Activated T-cell treated with anti-CD3 and anti-CD28 coated beads, Interleukin-2, amount 50 U/mL, for 72 hours (primary cell): Measurements from ENCODE around the gene DBI. TPM values are rescaled to one million over a fixed set of nuclear protein-coding genes. Genes with fewer than 3 reads are reported as not detected.
"Not testable (repeated sequence)": the region's sequence is repeated elsewhere in the genome, so short reads cannot be mapped to it uniquely, and the experiment has no call there.

ENCODE experiments used
- ATAC-seq, 2 donors: fragments of 150-1000 bp; cut with Tn5 transposase; replicated peaks in 1 of 2; 2 replicates each; pipeline ENCODE4 v1.10.0; 2021; ENCODE audit warnings: moderate library complexity in 2 of 2, mild to moderate bottlenecking in 1 of 2
- DNase-seq, 2 donors: peaks; one replicate each; pipeline ENCODE4 v3.0.0; 2021 to 2022; ENCODE audit warnings: mixed read lengths in 1 of 2
- H3K27ac Mint-ChIP-seq: one replicate; pipeline ENCODE4 v1.8.0; 2022; ENCODE audit warnings: mild to moderate bottlenecking, moderate library complexity, mixed read lengths
- H3K27me3 Mint-ChIP-seq: one replicate; pipeline ENCODE4 v1.8.0; 2022; ENCODE audit warnings: low read depth, mixed read lengths
- H3K36me3 Mint-ChIP-seq, 2 donors: one replicate each; pipeline ENCODE4 v1.8.0; 2022; ENCODE audit warnings: mixed read lengths in 2 of 2, mild to moderate bottlenecking in 1 of 2; ENCODE audit not compliant: insufficient read depth in 2 of 2
- H3K4me1 Mint-ChIP-seq: one replicate; pipeline ENCODE4 v1.8.0; 2022; ENCODE audit warnings: low read depth, mixed read lengths
- H3K4me3 Mint-ChIP-seq, 2 donors: one replicate each; pipeline ENCODE4 v1.8.0; 2022; ENCODE audit warnings: mild to moderate bottlenecking in 2 of 2, mixed read lengths in 2 of 2, moderate library complexity in 2 of 2
- H3K9me3 Mint-ChIP-seq, 2 donors: one replicate each; pipeline ENCODE4 v1.8.0; 2022; ENCODE audit warnings: mixed read lengths in 2 of 2
- total RNA-seq, 2 donors: library from RNA; stranded (reverse); gene quantifications; one replicate each; pipeline ENCODE4 v1.2.3, GENCODE V29; 2022

Gene DBI
- total RNA-seq, 2 donors from 2014 or later, result 58.7 to 80.6 TPM

GRCh38 chr2:119389615-119390306, 23.0 kb downstream of the DBI start:
- H3K36me3 Mint-ChIP-seq, result no peaks in the 10 kb centered on the region
- DNase-seq (no peak), ATAC-seq (no peak)
- H3K4me1 Mint-ChIP-seq, result peaks cover 17% of the 10 kb centered on the region
- no peak overlapping the region for H3K27ac Mint-ChIP-seq
- H3K4me3 Mint-ChIP-seq, result no peak overlapping the region
- H3K9me3 Mint-ChIP-seq, result no peaks in the 10 kb centered on the region
- H3K27me3 Mint-ChIP-seq, result peaks cover 7% of the 10 kb centered on the region

GRCh38 chr2:119393971-119394748, 27.4 kb downstream of the DBI start:
- DNase-seq (no peak), ATAC-seq (no peak)
- no peak overlapping the region for H3K4me3 Mint-ChIP-seq
- no peaks in the 10 kb centered on the region for H3K9me3 Mint-ChIP-seq
- peaks cover 5% of the 10 kb centered on the region for H3K4me1 Mint-ChIP-seq
- no peaks in the 10 kb centered on the region for H3K36me3 Mint-ChIP-seq
- no peaks in the 10 kb centered on the region for H3K27me3 Mint-ChIP-seq
- no peak overlapping the region for H3K27ac Mint-ChIP-seq

GRCh38 chr2:119397196-119397595, 30.4 kb downstream of the DBI start:
- no peak for ATAC-seq

GRCh38 chr2:119402106-119402505, 35.3 kb downstream of the DBI start:
- H3K4me1 Mint-ChIP-seq, result no peaks in the 10 kb centered on the region
- no peak overlapping the region for H3K4me3 Mint-ChIP-seq
- no peaks in the 10 kb centered on the region for H3K27me3 Mint-ChIP-seq
- H3K36me3 Mint-ChIP-seq, result no peaks in the 10 kb centered on the region
- H3K9me3 Mint-ChIP-seq, result no peaks in the 10 kb centered on the region
- DNase-seq, result no peak
- peak; percentile 37 to 65 for ATAC-seq
- no peak overlapping the region for H3K27ac Mint-ChIP-seq

More at GRCh38 chr2:119397196-119397595, 30.4 kb downstream of the DBI start:
- DNase-seq, result no peak
- Mint-ChIP-seq H3K27me3 (no peaks in the 10 kb centered on the region), H3K4me1 (no peaks in the 10 kb centered on the region), H3K27ac (no peak overlapping the region), H3K9me3 (no peaks in the 10 kb centered on the region), H3K36me3 (no peaks in the 10 kb centered on the region), H3K4me3 (no peak overlapping the region)

- Mint-ChIP-seq H3K4me1 (no peaks in the 10 kb centered on the region), H3K27me3 (no peaks in the 10 kb centered on the region), H3K9me3 (no peaks in the 10 kb centered on the region), H3K36me3 (no peaks in the 10 kb centered on the region), H3K27ac (no peak overlapping the region), H3K4me3 (no peak overlapping the region)
- ATAC-seq (peak in 1 of 2 donors; percentile 25), DNase-seq (no peak)
Observed at GRCh38 chr2:119402645-119403560, 36.1 kb downstream of the DBI start.

- H3K36me3 Mint-ChIP-seq, H3K27me3 Mint-ChIP-seq, H3K27ac Mint-ChIP-seq, ATAC-seq, H3K4me1 Mint-ChIP-seq, DNase-seq, H3K4me3 Mint-ChIP-seq, H3K9me3 Mint-ChIP-seq: not testable (repeated sequence)
Observed at GRCh38 chr2:119403618-119404017, 36.8 kb downstream of the DBI start.

GRCh38 chr2:119405151-119405550, 38.4 kb downstream of the DBI start:
- H3K4me3 Mint-ChIP-seq, result no peak overlapping the region
- H3K9me3 Mint-ChIP-seq, result no peaks in the 10 kb centered on the region
- ATAC-seq (no peak), DNase-seq (no peak)
- no peaks in the 10 kb centered on the region for H3K4me1 Mint-ChIP-seq
- H3K27me3 Mint-ChIP-seq, result no peaks in the 10 kb centered on the region
- no peaks in the 10 kb centered on the region for H3K36me3 Mint-ChIP-seq
- no peak overlapping the region for H3K27ac Mint-ChIP-seq

- no peaks in the 10 kb centered on the region for H3K27me3 Mint-ChIP-seq
- no peak overlapping the region for H3K27ac Mint-ChIP-seq
- ATAC-seq (peak in 1 of 2 donors; percentile 51), DNase-seq (peak; percentile 24 to 44)
- H3K4me3 Mint-ChIP-seq, result no peak overlapping the region
- H3K36me3 Mint-ChIP-seq, result no peaks in the 10 kb centered on the region
- H3K9me3 Mint-ChIP-seq, result no peaks in the 10 kb centered on the region
- no peaks in the 10 kb centered on the region for H3K4me1 Mint-ChIP-seq
Observed at GRCh38 chr2:119407430-119408220, 40.8 kb downstream of the DBI start.

GRCh38 chr2:119408221-119408619, 41.4 kb downstream of the DBI start:
- DNase-seq (no peak), ATAC-seq (no peak)
- no peak overlapping the region for H3K27ac Mint-ChIP-seq
- no peaks in the 10 kb centered on the region for H3K27me3 Mint-ChIP-seq
- H3K36me3 Mint-ChIP-seq, result no peaks in the 10 kb centered on the region
- no peaks in the 10 kb centered on the region for H3K4me1 Mint-ChIP-seq
- no peaks in the 10 kb centered on the region for H3K9me3 Mint-ChIP-seq
- H3K4me3 Mint-ChIP-seq, result no peak overlapping the region

GRCh38 chr2:119409506-119409905, 42.7 kb downstream of the DBI start:
- no peaks in the 10 kb centered on the region for H3K4me1 Mint-ChIP-seq
- no peak overlapping the region for H3K4me3 Mint-ChIP-seq
- no peaks in the 10 kb centered on the region for H3K9me3 Mint-ChIP-seq
- H3K27me3 Mint-ChIP-seq, result no peaks in the 10 kb centered on the region
- no peaks in the 10 kb centered on the region for H3K36me3 Mint-ChIP-seq
- ATAC-seq (no peak), DNase-seq (no peak)
- H3K27ac Mint-ChIP-seq, result no peak overlapping the region

- Mint-ChIP-seq H3K9me3 (no peaks in the 10 kb centered on the region), H3K4me1 (no peaks in the 10 kb centered on the region), H3K27me3 (no peaks in the 10 kb centered on the region), H3K4me3 (no peak overlapping the region), H3K27ac (no peak overlapping the region), H3K36me3 (no peaks in the 10 kb centered on the region)
- no peak for DNase-seq
- ATAC-seq, result no peak
Observed at GRCh38 chr2:119414894-119415293, 48.1 kb downstream of the DBI start.

GRCh38 chr2:119415630-119416029, 48.9 kb downstream of the DBI start:
- Mint-ChIP-seq H3K27me3 (no peaks in the 10 kb centered on the region), H3K4me1 (no peaks in the 10 kb centered on the region), H3K4me3 (no peak overlapping the region), H3K27ac (no peak overlapping the region), H3K36me3 (no peaks in the 10 kb centered on the region), H3K9me3 (no peaks in the 10 kb centered on the region)
- no peak for ATAC-seq
- no peak for DNase-seq
